CD4-positive, alpha-beta T cell (primary cell): ENCODE data around the gene MAN1A1. TPM values are rescaled to one million over a fixed set of nuclear protein-coding genes. Genes with fewer than 3 reads are reported as not detected.

Experiments used
- ATAC-seq: fragments of 200-7000 bp; cut with Tn5 transposase; one replicate; pipeline ENCODE4 v1.10.0; 2022; ENCODE audit warnings: mild to moderate bottlenecking; ENCODE audit not compliant: poor library complexity
- CTCF ChIA-PET: fragments of 350-600 bp; sonication (Branson Sonifier 250); formaldehyde crosslinking; loops from one replicate; lab custom pipeline; 2021; ENCODE audit warnings: antibody characterized with exemption, inconsistent platforms; lab: Charles Lee
- POLR2A ChIA-PET: fragments of 350-600 bp; sonication (Branson Sonifier 250); formaldehyde crosslinking; loops from one replicate; lab custom pipeline; 2021; ENCODE audit warnings: antibody characterized with exemption, inconsistent platforms; lab: Charles Lee
- DNase-seq, 14 experiments: peaks; one replicate each; pipeline ENCODE4 v3.0.0-alpha.2; 2013 to 2020; ENCODE audit warnings: mixed read lengths in 2 of 14
- H3K27ac ChIP-seq, 2 donors: one replicate each; pipeline versions ENCODE4 v1.5.1 to v1.7.0; 2013; ENCODE audit warnings: low read length in 2 of 2, low read depth in 1 of 2, mild to moderate bottlenecking in 1 of 2
- H3K27me3 ChIP-seq, 2 experiments: 1 replicate in 1 of 2; 2 replicates in 1 of 2; pipeline versions ENCODE4 v1.6.1 to v1.7.0; 2013; ENCODE audit warnings: low read length in 2 of 2, control low read depth in 1 of 2, mild to moderate bottlenecking in 1 of 2, moderate library complexity in 1 of 2; ENCODE audit not compliant: insufficient read depth in 2 of 2, control insufficient read depth in 1 of 2
- H3K36me3 ChIP-seq: one replicate; pipeline ENCODE4 v1.6.1; 2013; ENCODE audit warnings: low read length, control low read depth; ENCODE audit not compliant: insufficient read depth
- H3K4me1 ChIP-seq: one replicate; pipeline ENCODE4 v1.6.1; 2013; ENCODE audit warnings: low read length, control low read depth; ENCODE audit not compliant: insufficient read depth
- H3K4me3 ChIP-seq: one replicate; pipeline ENCODE4 v1.5.1; 2013; ENCODE audit warnings: mild to moderate bottlenecking, low read length, moderate library complexity
- H3K9me3 ChIP-seq, 2 experiments: 1 replicate in 1 of 2; 2 replicates in 1 of 2; pipeline versions ENCODE4 v1.6.1 to v1.7.0; 2013; ENCODE audit warnings: low read length in 2 of 2, mild to moderate bottlenecking in 2 of 2, control low read depth in 1 of 2, moderate library complexity in 1 of 2; ENCODE audit not compliant: control insufficient read depth in 1 of 2, insufficient read depth in 1 of 2
- H3K27ac Mint-ChIP-seq: one replicate; pipeline ENCODE4 v1.8.0; 2020; ENCODE audit warnings: mixed read lengths
- H3K27me3 Mint-ChIP-seq: one replicate; pipeline ENCODE4 v1.8.0; 2021; ENCODE audit warnings: mixed read lengths
- H3K36me3 Mint-ChIP-seq: one replicate; pipeline ENCODE4 v1.8.0; 2021; ENCODE audit warnings: low read depth, mixed read lengths
- H3K4me1 Mint-ChIP-seq: one replicate; pipeline ENCODE4 v1.8.0; 2021; ENCODE audit warnings: low read depth, mixed read lengths
- H3K4me3 Mint-ChIP-seq: one replicate; pipeline ENCODE4 v1.8.0; 2020; ENCODE audit warnings: mild to moderate bottlenecking, mixed read lengths
- H3K9me3 Mint-ChIP-seq: one replicate; pipeline ENCODE4 v1.8.0; 2020; ENCODE audit warnings: mixed read lengths
- CTCF ChIP-seq: fragments of 200-600 bp; IDR thresholded peaks from one replicate; pipeline ENCODE4 v1.8.0; 2022; ENCODE audit warnings: antibody characterized with exemption, mild to moderate bottlenecking
- intact Hi-C, 2 experiments: fragments of 100-400 bp; cut with DNase I in 1 of 2; cut with micrococcal nuclease in 1 of 2; formaldehyde crosslinking; loops; one replicate each; pipeline versions ENCODE4 v1.15.1 to v1.9.0; 2023 to 2025; cut with DNase I, micrococcal nuclease
- total RNA-seq, 174 experiments: library from RNA in 2 of 174; stranded (reverse) in 2 of 174; gene quantifications; one replicate each; pipeline ENCODE4 v1.2.3 and lab custom pipeline; 2021 to 2026

Gene MAN1A1
- total RNA-seq, 2 experiments from 2014 or later: 4.5 to 4.9 TPM

GRCh38 chr6:119267126-119267905, 82.2 kb downstream of the MAN1A1 start:
- intact Hi-C loops: no loop called here
- H3K27me3 ChIP-seq: no peaks in the 10 kb centered on the region
- Mint-ChIP-seq H3K9me3 (peaks cover 7% of the 10 kb centered on the region), H3K27ac (peak overlapping the region; percentile 5), H3K27me3 (no peaks in the 10 kb centered on the region), H3K4me3 (no peak overlapping the region), H3K36me3 (peaks cover 18% of the 10 kb centered on the region), H3K4me1 (peaks cover 27% of the 10 kb centered on the region)
- ChIA-PET CTCF (no interaction called here), POLR2A (no interaction called here)
- peak in 1 of 14 experiments; percentile 59 for DNase-seq
- H3K4me3 ChIP-seq: no peak overlapping the region
- H3K9me3 ChIP-seq: peaks cover 8 to 11% of the 10 kb centered on the region in 2 experiments
- ATAC-seq: peak; percentile 62
- peaks cover 18% of the 10 kb centered on the region for H3K4me1 ChIP-seq
- no peak overlapping the region for H3K27ac ChIP-seq
- H3K36me3 ChIP-seq: no peaks in the 10 kb centered on the region
- TF ChIP-seq CTCF: no peak

GRCh38 chr6:119264854-119265397, 84.6 kb downstream of the MAN1A1 start:
- Histone ChIP-seq H3K4me1 (peaks cover 18% of the 10 kb centered on the region), H3K9me3 (peaks cover 0 to 5% of the 10 kb centered on the region in 2 experiments), H3K36me3 (no peaks in the 10 kb centered on the region), H3K27ac (no peak overlapping the region), H3K4me3 (no peak overlapping the region), H3K27me3 (no peaks in the 10 kb centered on the region)
- no peak overlapping the region for H3K4me3 Mint-ChIP-seq
- no peak overlapping the region for H3K27ac Mint-ChIP-seq
- no peak for ATAC-seq
- POLR2A ChIA-PET: interaction anchor here (0.6 kb wide), 1 partner anchor 573 kb away, joined by 4 read pairs; no protein-coding TSS in a partner anchor
- no peaks in the 10 kb centered on the region for H3K27me3 Mint-ChIP-seq
- H3K4me1 Mint-ChIP-seq: peaks cover 27% of the 10 kb centered on the region
- no peak for DNase-seq
- intact Hi-C loops: no loop called here
- TF ChIP-seq CTCF: no peak
- CTCF ChIA-PET: interaction anchor here (0.9 kb wide), 1 partner anchor 20 kb away, joined by 3 read pairs; no protein-coding TSS in a partner anchor
- H3K9me3 Mint-ChIP-seq: peaks cover 2% of the 10 kb centered on the region
- peaks cover 5% of the 10 kb centered on the region for H3K36me3 Mint-ChIP-seq

- Mint-ChIP-seq H3K27me3 (no peaks in the 10 kb centered on the region), H3K27ac (no peak overlapping the region), H3K4me1 (peaks cover 12% of the 10 kb centered on the region), H3K9me3 (peaks cover 2% of the 10 kb centered on the region), H3K36me3 (peaks cover 5% of the 10 kb centered on the region), H3K4me3 (no peak overlapping the region)
- CTCF ChIA-PET: no interaction called here
- DNase-seq: no peak
- ATAC-seq: no peak
- intact Hi-C loops: no loop called here
- POLR2A ChIA-PET: no interaction called here
- Histone ChIP-seq H3K4me1 (no peaks in the 10 kb centered on the region), H3K4me3 (no peak overlapping the region), H3K9me3 (no peaks in the 10 kb centered on the region), H3K36me3 (no peaks in the 10 kb centered on the region), H3K27ac (no peak overlapping the region), H3K27me3 (no peaks in the 10 kb centered on the region)
- no peak for TF ChIP-seq CTCF
Observed at GRCh38 chr6:119262612-119263011, 86.9 kb downstream of the MAN1A1 start.
